ENCODE measurements around the gene STAC. TPM values are rescaled to one million over a fixed set of nuclear protein-coding genes. Genes with fewer than 3 reads are reported as not detected.
"Not testable (repeated sequence)": the region's sequence is repeated elsewhere in the genome, so short reads cannot be mapped to it uniquely, and the experiment has no call there.

Gene STAC
- total RNA-seq, 3 donors from 2014 or later: not detected

GRCh38 chr3:36443028-36443686 is 62.9 kb downstream of the STAC start:
- Mint-ChIP-seq H3K9me3 (no peaks in the 10 kb centered on the region), H3K36me3 (ENCODE audit: insufficient read depth) (no peaks in the 10 kb centered on the region)
- no peak for ATAC-seq

GRCh38 chr3:36444909-36445308 is 64.6 kb downstream of the STAC start:
- Mint-ChIP-seq H3K4me1 (ENCODE audit: low read depth) (no peaks in the 10 kb centered on the region), H3K27me3 (ENCODE audit: low read depth) (peaks cover 3% of the 10 kb centered on the region), H3K4me3 (peak overlapping the region; percentile 55), H3K9me3 (no peaks in the 10 kb centered on the region), H3K36me3 (ENCODE audit: insufficient read depth) (no peaks in the 10 kb centered on the region)
- DNase-seq (no peak), ATAC-seq (no peak)

More at GRCh38 chr3:36443028-36443686, 62.9 kb downstream of the STAC start:
- H3K4me3 Mint-ChIP-seq: no peak overlapping the region
- H3K4me1 Mint-ChIP-seq (ENCODE audit: low read depth): no peaks in the 10 kb centered on the region
- DNase-seq: no peak
- peaks cover 3% of the 10 kb centered on the region for H3K27me3 Mint-ChIP-seq (ENCODE audit: low read depth)

DNA sequence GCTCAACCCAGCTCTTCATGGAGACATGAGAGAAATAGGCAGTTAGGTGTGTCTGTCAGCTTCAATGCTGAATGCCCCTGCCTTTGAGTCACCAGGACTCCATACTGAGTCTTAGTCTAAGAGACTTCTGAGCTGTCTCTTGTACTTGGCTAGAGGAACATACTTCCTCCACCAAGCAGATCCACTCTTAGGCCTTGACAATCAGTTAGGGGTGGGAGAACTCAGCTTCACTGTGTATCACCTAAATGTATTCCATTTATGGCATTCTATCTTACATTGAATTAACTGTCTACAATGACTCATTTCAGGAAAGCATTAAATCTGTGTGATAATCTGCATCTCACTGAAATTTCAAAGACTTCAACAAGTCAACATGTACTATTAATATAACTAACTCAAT is 66.0 kb downstream of the STAC start:
- no peak overlapping the region for H3K4me3 Mint-ChIP-seq
- H3K9me3 Mint-ChIP-seq: no peaks in the 10 kb centered on the region
- H3K27me3 Mint-ChIP-seq (ENCODE audit: low read depth): peaks cover under 1% of the 10 kb centered on the region
- H3K36me3 Mint-ChIP-seq (ENCODE audit: insufficient read depth): no peaks in the 10 kb centered on the region
- ATAC-seq: no peak
- DNase-seq: no peak
- no peaks in the 10 kb centered on the region for H3K4me1 Mint-ChIP-seq (ENCODE audit: low read depth)

DNA sequence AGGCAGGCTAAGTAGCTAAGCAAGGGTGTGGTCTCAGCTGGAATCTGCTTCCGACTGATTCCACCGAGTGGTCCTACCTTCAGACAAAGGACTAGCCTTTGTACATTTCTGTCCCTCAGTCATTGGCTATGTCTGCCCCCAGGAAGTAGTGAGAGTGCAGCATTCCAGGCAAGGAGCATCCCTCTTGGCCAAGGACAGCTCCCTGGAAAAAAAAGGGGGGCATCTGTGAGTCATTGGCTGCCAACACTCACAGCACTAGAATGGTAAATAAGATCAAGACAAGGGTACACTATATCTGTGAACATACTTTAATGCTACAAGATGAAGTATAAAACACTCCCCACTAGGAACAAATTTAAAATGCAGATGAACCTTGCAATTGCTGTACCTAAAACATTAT is 66.8 kb downstream of the STAC start:
- no peaks in the 10 kb centered on the region for H3K27me3 Mint-ChIP-seq (ENCODE audit: low read depth)
- H3K9me3 Mint-ChIP-seq: no peaks in the 10 kb centered on the region
- no peaks in the 10 kb centered on the region for H3K36me3 Mint-ChIP-seq (ENCODE audit: insufficient read depth)
- no peaks in the 10 kb centered on the region for H3K4me1 Mint-ChIP-seq (ENCODE audit: low read depth)
- ATAC-seq (no peak), DNase-seq (no peak)
- H3K4me3 Mint-ChIP-seq: no peak overlapping the region

GRCh38 chr3:36451816-36452215 is 71.5 kb downstream of the STAC start:
- ATAC-seq (no peak), DNase-seq (no peak)
- Mint-ChIP-seq H3K9me3 (no peaks in the 10 kb centered on the region), H3K4me1 (ENCODE audit: low read depth) (no peaks in the 10 kb centered on the region), H3K36me3 (ENCODE audit: insufficient read depth) (no peaks in the 10 kb centered on the region), H3K4me3 (no peak overlapping the region), H3K27me3 (ENCODE audit: low read depth) (no peaks in the 10 kb centered on the region)

- H3K36me3 Mint-ChIP-seq (ENCODE audit: insufficient read depth); H3K4me3 Mint-ChIP-seq; DNase-seq; ATAC-seq; H3K27me3 Mint-ChIP-seq (ENCODE audit: low read depth); H3K4me1 Mint-ChIP-seq (ENCODE audit: low read depth); H3K9me3 Mint-ChIP-seq: not testable (repeated sequence)
Observed at GRCh38 chr3:36453213-36453612, 72.9 kb downstream of the STAC start.

GRCh38 chr3:36453896-36454295 is 73.6 kb downstream of the STAC start:
- DNase-seq; H3K4me1 Mint-ChIP-seq (ENCODE audit: low read depth); ATAC-seq; H3K4me3 Mint-ChIP-seq; H3K36me3 Mint-ChIP-seq (ENCODE audit: insufficient read depth); H3K27me3 Mint-ChIP-seq (ENCODE audit: low read depth); H3K9me3 Mint-ChIP-seq: not testable (repeated sequence)

- Mint-ChIP-seq H3K9me3 (no peaks in the 10 kb centered on the region), H3K27me3 (ENCODE audit: low read depth) (peaks cover 1% of the 10 kb centered on the region), H3K36me3 (ENCODE audit: insufficient read depth) (no peaks in the 10 kb centered on the region), H3K4me3 (no peak overlapping the region), H3K4me1 (ENCODE audit: low read depth) (no peaks in the 10 kb centered on the region)
- DNase-seq: no peak
- ATAC-seq: no peak
Observed at GRCh38 chr3:36455406-36455805, 75.1 kb downstream of the STAC start.

- Mint-ChIP-seq H3K36me3 (ENCODE audit: insufficient read depth) (no peaks in the 10 kb centered on the region), H3K27me3 (ENCODE audit: low read depth) (peaks cover 1% of the 10 kb centered on the region), H3K4me3 (no peak overlapping the region), H3K4me1 (ENCODE audit: low read depth) (no peaks in the 10 kb centered on the region), H3K9me3 (no peaks in the 10 kb centered on the region)
- no peak for ATAC-seq
- DNase-seq: no peak
Observed at GRCh38 chr3:36456784-36457183, 76.5 kb downstream of the STAC start.

GRCh38 chr3:36457667-36458066 is 77.4 kb downstream of the STAC start:
- Mint-ChIP-seq H3K9me3 (no peaks in the 10 kb centered on the region), H3K27me3 (ENCODE audit: low read depth) (peaks cover 1% of the 10 kb centered on the region), H3K4me3 (no peak overlapping the region), H3K36me3 (ENCODE audit: insufficient read depth) (no peaks in the 10 kb centered on the region), H3K4me1 (ENCODE audit: low read depth) (no peaks in the 10 kb centered on the region)
- ATAC-seq (no peak), DNase-seq (no peak)

GRCh38 chr3:36459177-36459576 is 78.9 kb downstream of the STAC start:
- no peak for ATAC-seq
- no peaks in the 10 kb centered on the region for H3K36me3 Mint-ChIP-seq (ENCODE audit: insufficient read depth)
- no peaks in the 10 kb centered on the region for H3K4me1 Mint-ChIP-seq (ENCODE audit: low read depth)
- DNase-seq: no peak
- H3K4me3 Mint-ChIP-seq: no peak overlapping the region
- peaks cover 1% of the 10 kb centered on the region for H3K27me3 Mint-ChIP-seq (ENCODE audit: low read depth)
- no peaks in the 10 kb centered on the region for H3K9me3 Mint-ChIP-seq

GRCh38 chr3:36461597-36461996 is 81.3 kb downstream of the STAC start:
- ATAC-seq: no peak
- H3K4me1 Mint-ChIP-seq (ENCODE audit: low read depth): no peaks in the 10 kb centered on the region
- H3K36me3 Mint-ChIP-seq (ENCODE audit: insufficient read depth): no peaks in the 10 kb centered on the region
- no peak for DNase-seq
- H3K4me3 Mint-ChIP-seq: no peak overlapping the region
- peaks cover 1% of the 10 kb centered on the region for H3K27me3 Mint-ChIP-seq (ENCODE audit: low read depth)
- no peaks in the 10 kb centered on the region for H3K9me3 Mint-ChIP-seq

- not testable (repeated sequence) for ATAC-seq; DNase-seq; H3K36me3 Mint-ChIP-seq (ENCODE audit: insufficient read depth); H3K9me3 Mint-ChIP-seq; H3K4me3 Mint-ChIP-seq; H3K4me1 Mint-ChIP-seq (ENCODE audit: low read depth); H3K27me3 Mint-ChIP-seq (ENCODE audit: low read depth)
Observed at GRCh38 chr3:36472045-36472444, 91.7 kb downstream of the STAC start.

DNA sequence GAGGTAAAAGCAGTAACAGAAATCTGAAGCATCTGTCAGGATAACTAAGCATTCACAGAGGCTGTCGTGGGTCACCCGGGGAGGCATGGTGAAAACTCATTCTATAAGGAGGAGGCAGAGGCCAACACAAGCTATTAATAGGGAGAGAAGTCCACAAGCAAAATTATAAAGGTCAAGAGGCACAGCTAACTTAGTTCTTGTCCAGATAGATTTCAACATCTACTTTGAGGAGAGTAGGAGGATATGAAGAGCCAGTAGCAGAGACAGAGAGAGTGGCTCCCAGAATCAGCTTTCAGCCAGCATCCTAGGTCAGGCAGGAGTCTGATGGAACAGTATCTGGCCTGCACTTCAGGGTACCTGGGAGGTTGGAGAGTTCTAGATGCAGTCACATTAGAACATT is 95.3 kb downstream of the STAC start:
- DNase-seq (no peak), ATAC-seq (no peak)
- H3K27me3 Mint-ChIP-seq (ENCODE audit: low read depth): peaks cover 2% of the 10 kb centered on the region
- no peaks in the 10 kb centered on the region for H3K36me3 Mint-ChIP-seq (ENCODE audit: insufficient read depth)
- no peak overlapping the region for H3K4me3 Mint-ChIP-seq
- peaks cover 7% of the 10 kb centered on the region for H3K9me3 Mint-ChIP-seq
- H3K4me1 Mint-ChIP-seq (ENCODE audit: low read depth): no peaks in the 10 kb centered on the region

DNA sequence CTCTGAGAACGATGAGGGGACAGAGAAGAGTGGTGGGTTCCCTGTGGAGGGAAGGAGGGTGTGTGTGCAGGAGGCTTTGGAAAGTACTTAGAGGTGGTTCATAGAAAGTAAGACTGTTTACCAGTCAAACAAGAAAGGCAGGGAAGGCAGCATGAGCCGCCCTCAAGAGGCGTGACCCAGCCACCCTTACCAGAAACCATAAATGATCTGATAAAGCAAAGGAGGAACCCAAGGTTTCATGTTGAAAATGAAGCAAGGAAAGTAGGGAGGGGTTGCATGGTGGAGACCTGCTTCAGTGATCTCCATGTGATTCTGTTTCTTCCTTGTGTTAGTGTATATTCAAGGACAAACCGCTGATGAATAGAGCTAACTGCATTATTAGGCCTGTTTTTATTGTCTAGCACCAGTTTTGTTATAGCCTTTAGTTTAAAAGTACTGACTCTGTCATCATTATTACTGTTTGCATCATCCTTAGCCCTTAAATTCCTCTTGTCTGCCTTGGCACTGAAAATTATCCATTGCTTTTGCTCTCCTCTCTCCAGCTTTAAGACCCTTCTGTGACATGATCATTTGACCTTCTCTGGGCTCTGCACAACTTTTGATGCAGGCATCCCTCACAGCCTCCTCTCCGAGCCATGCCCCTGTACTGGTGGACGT is 96.1 kb downstream of the STAC start:
- DNase-seq (no peak), ATAC-seq (no peak)
- H3K27me3 Mint-ChIP-seq (ENCODE audit: low read depth): peaks cover 2% of the 10 kb centered on the region
- no peaks in the 10 kb centered on the region for H3K36me3 Mint-ChIP-seq (ENCODE audit: insufficient read depth)
- no peak overlapping the region for H3K4me3 Mint-ChIP-seq
- H3K9me3 Mint-ChIP-seq: peaks cover 7% of the 10 kb centered on the region
- H3K4me1 Mint-ChIP-seq (ENCODE audit: low read depth): no peaks in the 10 kb centered on the region
